Measurements from ENCODE around the gene GPC6.

- TF ChIP-seq POLR2A (IDR thresholded peaks at IDR 0.05) (no peak), CTCF (IDR thresholded peaks at IDR 0.05) (no peak), POLR2AphosphoS5 (IDR thresholded peaks at IDR 0.05) (no peak), EP300 (IDR thresholded peaks at IDR 0.05) (no peak)
These were observed 942.3 kb downstream of the GPC6 start for GRCh38 chr13:94168783-94169453.

Data from suprapubic skin (tissue), 4 donors.